Left renal cortex interstitium (tissue), 4 donors: ENCODE measurements around the gene URB1. TPM values are rescaled to one million over a fixed set of nuclear protein-coding genes. Genes with fewer than 3 reads are reported as not detected.
"Not testable (repeated sequence)": the region's sequence is repeated elsewhere in the genome, so short reads cannot be mapped to it uniquely, and the experiment has no call there.

Experiments used
- DNase-seq, 4 donors: peaks; one replicate each; pipeline ENCODE4 v3.0.0-alpha.2; 2013; ENCODE audit warnings: low read depth in 4 of 4, low spot score in 2 of 4, missing footprints in 1 of 4
- polyA plus RNA-seq, 4 donors: library from polyadenylated mRNA; unstranded; fragments of 120-200 nt; gene quantifications; one replicate each; pipeline ENCODE4 v1.2.1, GENCODE V29; 2013; ENCODE audit not compliant: insufficient read length in 4 of 4

The URB1 gene
- polyA plus RNA-seq, 4 donors: 9.3 to 14.9 (median 12.9) TPM

DNA sequence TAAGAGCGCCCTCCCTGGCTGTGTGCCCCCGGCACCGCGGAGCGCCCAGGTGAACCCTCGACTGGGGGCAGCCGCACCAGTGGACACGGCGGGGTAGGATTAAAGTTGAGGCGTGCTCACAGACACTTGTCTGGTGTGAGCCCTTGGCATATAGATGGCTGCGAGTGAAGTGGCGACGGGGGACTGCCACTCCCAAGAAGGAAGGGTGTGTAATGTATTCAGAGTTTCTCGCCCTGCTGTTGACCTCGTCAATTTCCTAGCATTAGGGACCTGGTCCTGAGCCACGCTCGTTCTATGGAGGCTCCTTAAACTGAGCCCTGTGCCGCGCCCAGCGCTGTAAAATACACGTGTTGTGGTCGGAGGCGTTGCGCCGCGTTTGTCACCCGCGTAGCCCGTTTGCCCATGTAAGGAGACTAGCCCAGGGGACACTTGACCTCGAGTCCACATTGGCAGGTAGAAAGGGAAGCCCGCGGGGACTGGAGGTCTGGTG, 20.2 kb upstream of the URB1 start:
- DNase-seq: no peak

DNA sequence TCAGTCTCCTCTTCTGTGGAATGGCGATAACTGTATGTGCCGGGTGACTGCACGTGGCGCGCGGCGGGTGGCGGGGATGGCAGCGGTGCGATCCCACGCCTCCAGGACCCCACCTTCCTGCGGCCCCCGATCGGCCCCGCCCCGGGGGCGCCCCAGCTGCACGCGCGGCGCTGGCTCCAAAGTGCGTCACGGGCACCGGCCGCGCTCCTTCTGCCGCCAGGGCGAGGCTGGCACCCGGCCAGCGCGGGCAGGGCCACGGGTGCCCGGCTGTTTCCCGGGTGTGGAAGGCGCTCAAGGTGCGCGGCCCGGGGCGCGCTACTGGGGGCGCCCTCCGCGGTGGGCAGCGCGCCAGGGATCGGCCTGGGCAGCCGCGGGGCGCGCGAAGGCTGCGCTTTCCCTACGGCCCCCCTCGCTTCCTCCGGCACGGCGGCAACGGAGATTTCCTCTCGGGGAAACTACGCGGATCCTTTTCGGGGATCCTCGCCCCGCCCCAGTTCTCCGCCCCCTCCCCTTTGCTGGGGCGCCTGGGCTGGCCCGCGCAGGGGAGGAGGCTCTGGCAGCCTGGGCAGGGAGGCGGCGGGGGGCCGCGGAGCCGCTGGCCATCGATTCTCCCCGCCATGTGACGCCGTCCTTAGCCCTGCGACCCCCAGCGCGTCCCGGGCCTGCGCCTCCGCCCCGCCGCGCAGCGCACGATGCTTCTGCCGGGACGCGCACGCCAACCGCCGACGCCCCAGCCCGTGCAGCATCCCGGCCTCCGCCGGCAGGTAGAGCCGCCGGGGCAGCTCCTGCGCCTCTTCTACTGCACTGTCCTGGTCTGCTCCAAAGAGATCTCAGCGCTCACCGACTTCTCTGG, 19.6 kb upstream of the URB1 start, which contains the start of gene EVA1C:
EVA1C (plus strand) TSS at position 545 of the 853 bp plus-strand sequence; CDS start at position 693, 148 bp downstream.
- no peak for DNase-seq

DNA sequence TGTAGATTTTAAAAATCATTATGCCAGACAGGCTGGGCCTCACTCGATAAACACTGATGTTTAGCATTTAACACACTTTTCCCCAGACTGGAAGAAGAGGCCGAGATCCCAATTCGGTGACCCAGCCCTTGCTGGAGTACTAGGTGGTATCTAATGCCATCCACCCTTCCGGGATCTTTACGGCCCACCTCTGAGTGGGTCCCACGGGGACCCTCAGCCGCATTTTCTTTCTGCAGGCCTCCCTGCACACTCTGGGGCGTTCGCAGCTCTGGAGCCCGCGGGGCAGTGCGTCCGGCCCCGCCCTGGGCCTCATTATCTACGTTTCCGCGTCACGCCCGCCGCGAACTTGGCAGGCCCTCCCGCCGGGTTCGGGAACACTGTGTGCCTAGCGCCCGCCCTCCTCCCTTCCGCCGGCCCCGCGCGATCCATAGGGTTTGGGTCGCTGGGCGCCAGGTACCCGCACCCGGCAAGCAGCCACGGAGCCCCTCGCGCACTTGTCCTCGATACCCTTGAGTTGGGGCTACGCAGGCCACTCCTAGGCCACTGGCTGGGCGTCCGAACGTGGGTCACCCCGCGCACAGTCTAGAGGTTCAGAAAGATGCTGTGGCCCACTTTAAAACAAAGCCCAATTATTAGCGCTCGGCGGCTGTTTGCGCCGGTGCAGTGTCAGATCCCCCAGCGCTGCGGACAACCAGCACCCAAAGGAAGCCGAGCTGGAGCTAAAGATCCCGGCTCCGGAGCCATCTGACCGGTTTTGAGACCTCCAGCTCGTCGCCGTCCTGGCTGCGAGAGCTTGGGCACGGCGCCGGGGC, 18.7 kb upstream of the URB1 start:
- DNase-seq: no peak

DNA sequence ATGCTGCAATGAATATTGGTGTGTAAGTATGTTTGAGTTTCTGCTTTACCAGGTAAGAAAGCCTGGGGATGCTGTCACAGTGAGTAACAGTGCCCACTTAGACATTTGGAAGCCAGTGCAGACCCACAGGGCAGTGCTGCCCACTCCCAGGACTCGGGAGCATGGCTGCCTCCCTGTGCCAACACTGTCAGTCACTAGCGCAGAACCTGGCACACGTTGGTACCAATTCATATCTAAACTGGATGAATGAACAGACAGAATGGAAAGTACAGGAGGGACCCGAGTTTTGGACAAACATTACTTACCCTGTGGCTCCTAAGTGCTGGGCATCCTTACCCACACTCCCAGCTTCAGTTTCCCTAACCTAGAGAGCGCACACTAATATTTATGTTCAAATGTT, 18.1 kb upstream of the URB1 start:
- no peak for DNase-seq

DNA sequence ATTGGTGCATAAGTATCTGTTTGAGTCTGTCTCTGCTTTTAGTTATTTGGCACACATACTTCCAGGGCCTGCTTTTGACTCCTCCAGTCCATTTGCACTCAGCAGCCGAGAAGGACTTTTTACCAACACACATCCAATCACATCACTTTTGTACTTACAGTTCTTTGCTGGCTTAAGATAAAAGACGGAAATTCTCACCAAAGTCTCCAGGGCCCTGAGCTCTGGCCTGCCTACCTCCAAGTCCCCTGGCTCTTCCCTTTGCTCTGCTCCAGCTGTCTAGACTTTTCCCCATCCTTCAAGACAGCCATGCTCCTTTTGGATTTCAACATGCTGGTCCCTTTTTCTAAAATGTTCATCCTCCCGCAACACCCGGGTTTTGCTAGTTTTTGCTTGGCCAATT, 17.5 kb upstream of the URB1 start:
- no peak for DNase-seq

DNA sequence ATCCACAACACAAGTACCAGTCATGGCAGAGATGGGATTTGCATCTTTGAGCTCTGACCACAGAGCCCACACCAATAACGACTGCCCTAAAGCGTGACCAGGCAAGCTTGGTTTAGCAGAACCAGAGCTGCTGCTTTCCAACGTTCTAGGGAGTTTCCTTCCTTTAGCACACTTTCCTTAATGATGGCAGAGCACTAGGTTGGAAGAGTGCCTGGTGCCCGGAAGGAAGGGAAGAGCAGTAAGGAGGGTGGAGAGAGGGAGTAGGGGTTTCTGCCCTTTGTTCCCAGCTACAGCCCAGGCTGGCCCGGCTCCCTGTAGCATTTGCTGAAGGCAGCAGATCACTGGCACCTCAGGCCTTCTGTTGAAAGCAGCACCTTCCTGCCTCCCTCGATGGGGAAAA, 13.6 kb upstream of the URB1 start:
- DNase-seq: no peak

DNA sequence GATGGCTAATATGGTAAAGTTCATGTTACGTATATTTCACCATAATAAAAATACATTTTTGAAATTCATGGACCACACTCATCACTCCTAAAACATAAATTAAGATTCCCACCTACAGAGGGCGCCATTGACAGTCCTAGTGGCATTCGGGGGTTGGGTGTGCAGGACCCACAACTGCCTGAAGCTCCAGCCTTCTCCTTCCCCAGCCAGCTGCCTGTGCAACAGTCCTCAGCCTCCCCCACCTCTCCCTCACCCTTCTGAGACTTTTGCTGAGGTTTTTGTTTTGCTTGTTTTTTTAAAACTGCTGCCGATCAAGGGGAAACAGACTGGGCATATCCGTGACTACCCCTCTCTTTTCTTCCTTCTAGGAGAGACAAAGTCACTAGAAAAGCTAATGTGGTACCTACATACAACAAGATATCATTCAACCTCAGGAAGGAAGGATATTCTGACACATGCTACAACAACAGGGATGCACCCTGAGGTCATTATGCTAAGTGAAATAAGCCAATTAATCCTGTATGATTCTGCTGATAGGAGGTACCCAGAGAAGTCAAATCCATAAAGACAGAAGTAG, 10.5 kb upstream of the URB1 start:
- peak in 1 of 4 donors; percentile 76 for DNase-seq

DNA sequence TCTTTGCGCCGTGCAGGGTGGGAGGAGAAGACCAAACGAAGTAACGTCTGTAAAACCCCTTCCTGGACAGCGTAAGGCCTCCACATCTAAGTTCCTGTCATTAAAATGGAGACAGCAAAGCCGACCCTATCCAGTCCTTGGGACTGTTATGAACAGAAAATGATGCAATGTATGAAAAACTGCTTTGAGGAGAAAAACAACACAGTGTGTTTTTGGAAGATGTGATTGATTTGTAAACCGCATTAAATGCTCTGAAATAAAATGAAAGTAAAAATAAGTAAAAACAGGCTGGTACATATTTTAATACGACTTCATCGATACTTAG, 827 bp upstream of the URB1 start:
- no peak for DNase-seq

DNA sequence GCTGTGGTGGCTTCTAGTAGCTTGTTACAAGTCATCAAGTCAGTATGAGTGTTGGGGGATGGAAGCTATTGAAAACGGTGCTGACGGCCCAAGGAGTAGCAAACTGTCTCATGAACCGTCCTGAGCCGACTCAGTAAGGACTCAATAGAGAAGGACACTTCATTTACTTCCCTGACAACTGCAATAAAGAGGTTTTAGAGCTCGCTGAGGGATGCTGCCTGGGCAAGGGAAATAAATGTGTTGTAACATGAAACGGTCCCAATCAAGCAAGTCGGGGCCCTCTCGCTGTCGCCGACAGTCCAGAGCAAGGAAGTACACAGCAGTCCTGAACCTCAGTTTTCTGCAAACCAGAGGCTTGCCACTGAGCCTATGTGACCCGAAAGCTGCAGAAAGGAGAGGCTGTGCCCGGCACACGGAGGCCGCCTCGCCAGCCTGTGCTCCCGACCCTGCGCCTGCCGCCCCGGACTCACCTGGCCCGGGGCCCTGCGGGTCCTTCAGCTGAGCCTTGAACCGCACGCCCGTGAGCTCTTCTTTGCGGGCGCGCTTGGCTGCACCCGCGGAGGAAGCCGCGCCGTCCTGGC, 423 bp downstream of the URB1 start:
- DNase-seq: no peak

DNA sequence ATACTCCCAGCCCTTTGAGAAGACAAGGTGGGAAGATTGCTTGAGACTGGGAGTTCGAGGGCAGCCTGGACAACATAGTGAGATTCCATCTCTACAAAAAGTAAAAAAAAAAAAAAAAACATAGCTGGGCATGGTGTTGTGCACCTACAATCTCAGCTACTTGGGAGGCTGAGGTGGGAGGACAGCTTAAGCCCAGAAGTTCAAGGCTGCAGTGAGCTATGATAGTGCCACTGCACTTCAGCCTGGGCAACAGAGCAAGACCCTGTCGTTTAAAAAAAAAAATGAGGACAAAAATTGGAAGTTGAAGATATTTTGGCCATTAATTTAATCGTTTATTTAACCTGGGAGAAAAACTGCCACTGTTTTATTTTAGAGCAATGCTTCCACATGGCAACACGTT, 1.1 kb downstream of the URB1 start:
- no peak for DNase-seq

DNA sequence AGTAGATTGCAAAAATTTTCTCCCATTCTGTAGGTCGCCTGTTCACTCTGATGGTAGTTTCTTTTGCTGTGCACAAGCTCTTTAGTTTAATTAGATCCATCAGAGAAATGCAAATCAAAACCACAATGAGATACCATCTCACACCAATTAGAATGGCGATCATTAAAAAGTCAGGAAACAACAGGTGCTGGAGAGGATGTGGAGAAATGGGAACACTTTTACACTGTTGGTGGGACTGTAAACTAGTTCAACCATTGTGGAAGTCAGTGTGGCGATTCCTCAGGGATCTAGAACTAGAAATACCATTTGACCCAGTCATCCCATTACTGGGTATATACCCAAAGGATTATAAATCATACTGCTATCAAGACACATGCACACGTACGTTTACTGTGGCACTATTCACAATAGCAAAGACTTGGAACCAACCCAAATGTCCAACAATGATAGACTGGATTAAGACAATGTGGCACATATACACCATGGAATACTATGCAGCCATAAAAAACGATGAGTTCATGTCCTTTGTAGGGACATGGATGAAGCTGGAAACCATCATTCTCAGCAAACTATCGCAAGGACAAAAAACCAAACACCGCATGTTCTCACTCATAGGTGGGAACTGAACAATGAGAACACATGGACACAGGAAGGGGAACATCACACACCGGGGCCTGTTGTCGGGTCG, 2.1 kb downstream of the URB1 start:
- not testable (repeated sequence) for DNase-seq

DNA sequence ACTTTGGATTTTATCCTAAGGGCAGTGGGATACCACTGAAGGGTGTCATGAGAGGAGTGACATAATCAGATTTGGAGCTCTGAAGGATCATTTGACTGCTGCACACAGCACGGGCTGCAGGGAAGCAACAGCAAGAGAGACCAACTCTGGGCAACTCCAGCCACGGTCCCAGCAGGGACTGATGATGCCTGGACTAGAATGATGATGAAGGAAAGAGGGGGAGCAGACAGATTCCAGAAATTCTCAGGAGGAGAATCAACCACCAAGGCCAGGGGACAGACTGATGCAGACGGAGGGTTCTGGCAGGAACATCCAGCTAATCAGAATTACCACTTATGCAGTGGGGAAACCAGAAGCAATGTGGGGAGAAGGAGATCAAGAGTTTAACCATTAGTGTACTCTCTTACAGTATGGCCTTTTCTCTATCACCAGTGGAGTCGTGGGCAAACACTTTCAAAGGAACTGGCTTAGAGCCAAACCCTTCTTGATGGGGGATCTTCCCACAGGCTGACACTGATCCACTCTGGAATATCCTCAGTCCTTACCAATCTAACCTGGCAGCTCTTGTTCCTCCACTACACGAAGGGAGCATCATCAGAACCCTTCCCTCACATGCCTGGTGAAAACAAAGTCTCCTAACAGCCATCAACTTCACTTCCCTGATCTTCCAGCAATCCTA, 3.3 kb downstream of the URB1 start:
- DNase-seq: no peak

DNA sequence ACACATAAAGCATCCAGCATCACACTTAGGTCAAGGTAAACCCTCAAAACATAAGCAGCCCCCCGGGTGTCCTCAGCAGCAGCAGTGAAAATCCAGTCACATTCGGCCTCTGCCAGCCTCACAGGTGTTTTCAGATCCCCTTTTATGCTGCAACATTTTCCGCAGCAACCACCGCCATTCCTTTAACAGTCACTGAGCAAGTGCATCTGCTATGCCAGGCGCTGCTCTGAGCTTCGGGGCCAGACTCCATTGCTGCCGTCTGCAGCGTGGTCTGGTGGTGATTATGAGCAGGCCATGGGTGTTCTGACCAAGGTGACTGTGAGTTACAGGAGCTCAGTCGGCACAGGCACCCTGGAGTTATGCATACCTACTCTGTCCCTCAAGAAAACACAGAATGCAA, 4.5 kb downstream of the URB1 start:
- DNase-seq: no peak

DNA sequence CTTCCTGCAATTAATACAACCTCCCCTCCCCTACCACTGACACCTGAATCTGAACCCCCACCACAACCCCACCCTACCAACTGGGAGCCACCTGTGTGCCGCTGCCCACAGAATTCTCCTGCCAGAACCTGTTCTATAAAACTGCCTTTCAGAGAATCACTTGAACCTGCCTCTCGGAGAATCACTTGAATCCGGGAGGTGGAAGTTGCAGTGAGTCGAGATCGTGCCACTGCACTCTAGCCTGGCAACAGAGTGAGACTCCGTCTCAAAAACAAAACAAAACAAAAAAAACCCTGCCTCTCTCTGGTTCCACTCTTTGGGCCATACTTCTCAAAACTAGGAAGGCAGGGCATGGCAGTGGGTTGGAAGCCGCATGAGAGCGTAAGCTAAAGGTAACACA, 5.7 kb downstream of the URB1 start:
- no peak for DNase-seq

DNA sequence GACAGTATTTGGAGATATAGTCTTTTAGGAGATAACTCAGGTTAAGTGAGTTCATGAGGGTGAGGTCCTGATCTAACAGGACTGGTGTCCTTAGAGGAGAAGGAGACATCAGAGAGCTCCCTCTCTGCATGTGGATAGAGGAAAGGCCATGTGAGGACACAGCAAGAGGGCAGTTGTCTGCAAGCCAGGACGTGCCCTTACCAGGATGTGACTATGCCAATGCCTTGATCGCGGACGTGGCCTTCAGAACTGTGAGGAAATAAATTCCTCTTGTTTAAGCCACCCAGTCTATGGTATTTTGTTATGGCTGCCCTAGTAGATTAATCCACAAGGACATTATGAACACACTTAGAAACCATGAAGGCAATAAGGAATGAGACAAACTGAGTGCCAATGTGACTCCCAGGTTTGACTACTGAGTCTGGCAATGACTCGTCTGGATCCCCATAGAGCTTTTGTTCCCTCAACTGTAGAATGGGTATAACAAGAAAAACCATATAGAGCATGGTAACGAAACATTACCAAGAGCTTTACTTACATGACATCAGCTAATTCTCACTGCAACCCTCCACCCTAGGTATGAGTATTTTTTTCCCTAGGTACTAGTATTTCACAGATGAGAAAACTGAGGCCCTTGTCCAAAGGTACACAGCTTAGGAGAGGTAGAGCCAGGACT, 6.5 kb downstream of the URB1 start:
- no peak for DNase-seq

DNA sequence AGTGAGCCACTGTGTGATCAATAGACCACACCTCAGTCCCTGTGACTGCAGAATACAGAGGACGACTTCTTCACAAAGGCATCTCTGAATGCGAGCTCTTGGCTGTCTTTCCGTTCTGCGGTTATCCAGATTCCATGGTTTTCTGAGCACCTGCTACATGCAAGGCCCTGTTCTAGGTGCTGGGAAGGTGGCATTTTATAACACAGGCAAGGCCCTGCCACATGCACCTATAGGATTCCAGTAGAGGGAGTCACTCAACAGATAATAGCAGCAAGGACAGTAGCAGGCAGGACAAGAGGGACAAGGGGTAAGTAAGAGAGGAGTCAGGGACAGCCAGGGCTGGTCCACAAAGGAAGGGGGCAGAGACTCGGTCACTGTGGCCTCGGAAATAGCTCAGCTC, 9.0 kb downstream of the URB1 start:
- DNase-seq: no peak

DNA sequence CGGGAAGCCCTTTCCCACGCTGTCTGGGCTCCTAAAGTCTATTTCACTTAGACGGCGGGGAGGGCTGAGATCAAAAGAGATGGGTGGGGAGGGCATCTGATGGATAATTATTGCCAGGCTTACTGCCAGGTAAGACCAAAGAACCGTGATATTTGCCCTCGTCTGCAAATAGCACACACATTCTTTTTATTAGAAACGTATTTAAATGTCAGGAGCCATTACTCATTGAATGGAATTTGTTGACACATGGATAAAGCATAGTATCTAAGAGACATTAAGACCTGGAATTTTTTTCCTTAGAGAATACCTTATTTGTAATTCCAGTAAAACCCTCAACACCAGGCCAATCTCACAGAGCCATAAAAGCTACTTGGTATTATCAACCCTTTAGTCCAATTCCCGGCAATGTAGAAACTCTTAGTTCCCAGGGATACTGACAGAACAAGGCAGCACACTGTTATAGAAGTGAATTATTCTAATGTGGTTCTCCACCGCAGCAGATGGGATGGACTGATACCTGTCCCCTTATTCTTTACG, 10.6 kb downstream of the URB1 start:
- no peak for DNase-seq

DNA sequence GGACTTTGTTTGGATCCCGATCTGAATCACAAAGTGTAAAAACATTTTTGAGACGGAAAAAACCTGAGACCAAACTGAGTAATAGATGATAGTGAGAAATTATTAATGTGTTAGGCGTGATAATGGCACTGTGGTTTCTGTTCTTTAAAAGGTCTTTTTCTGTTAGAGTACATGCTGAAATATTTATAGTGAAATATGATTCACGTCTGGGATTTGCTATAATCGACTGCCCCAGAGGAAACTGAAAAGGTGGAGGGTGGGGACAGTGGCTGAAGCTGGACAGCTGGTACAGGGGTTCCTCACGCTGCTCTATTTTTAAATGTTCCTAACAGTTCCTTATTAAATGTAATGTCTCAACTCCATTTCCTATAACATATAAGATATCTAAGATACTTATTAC, 11.2 kb downstream of the URB1 start:
- DNase-seq: no peak

DNA sequence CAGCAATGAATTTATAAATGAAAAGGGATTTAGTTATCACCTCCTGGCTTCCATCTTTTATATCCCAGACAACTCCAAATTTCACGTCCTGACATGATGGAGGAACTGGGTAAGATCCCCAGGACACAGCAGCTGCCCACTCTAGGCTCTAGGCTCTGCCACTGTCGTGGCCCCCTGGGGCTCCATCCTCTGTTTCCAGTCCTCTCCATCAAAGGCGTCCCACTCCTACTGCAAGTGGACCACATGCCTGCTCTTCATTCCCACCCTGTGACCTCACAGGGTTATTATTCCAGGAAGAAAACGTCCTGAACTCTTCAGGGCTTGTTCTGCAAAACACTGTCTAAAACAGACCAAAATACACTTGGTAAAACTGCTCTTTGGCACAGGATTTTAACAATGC, 11.9 kb downstream of the URB1 start:
- DNase-seq: no peak
